ENCODE results near the gene HSF5.

HSF5 gene, protein sequence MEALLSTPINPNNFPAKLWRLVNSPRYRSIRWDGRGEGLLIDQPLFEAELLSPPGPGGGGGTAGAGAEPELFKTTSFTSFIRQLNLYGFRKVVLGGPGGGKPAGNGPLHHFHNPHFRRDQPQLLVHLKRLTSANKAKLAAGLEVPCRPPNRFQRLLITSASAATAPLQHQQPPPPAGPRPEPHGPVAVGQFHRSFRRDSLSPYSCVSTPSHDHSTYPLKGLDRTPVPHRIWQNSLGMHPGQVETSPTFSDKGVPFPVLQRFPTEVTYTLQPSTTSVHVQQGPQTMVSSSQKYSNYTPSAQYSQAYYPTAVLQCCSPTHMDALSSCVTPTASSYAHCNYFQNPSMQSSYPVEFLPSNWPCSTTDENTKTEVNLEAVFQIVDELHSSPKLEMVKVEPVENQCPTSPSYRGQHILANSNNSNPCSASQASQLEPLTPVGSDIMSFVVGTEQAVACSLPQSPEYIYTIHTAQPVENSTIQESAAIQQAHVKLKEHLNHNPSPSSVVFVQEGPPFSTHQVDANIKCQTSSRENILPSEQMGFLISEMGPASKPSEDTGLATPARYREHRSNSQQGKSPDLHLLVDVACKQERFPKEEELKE

DNA sequence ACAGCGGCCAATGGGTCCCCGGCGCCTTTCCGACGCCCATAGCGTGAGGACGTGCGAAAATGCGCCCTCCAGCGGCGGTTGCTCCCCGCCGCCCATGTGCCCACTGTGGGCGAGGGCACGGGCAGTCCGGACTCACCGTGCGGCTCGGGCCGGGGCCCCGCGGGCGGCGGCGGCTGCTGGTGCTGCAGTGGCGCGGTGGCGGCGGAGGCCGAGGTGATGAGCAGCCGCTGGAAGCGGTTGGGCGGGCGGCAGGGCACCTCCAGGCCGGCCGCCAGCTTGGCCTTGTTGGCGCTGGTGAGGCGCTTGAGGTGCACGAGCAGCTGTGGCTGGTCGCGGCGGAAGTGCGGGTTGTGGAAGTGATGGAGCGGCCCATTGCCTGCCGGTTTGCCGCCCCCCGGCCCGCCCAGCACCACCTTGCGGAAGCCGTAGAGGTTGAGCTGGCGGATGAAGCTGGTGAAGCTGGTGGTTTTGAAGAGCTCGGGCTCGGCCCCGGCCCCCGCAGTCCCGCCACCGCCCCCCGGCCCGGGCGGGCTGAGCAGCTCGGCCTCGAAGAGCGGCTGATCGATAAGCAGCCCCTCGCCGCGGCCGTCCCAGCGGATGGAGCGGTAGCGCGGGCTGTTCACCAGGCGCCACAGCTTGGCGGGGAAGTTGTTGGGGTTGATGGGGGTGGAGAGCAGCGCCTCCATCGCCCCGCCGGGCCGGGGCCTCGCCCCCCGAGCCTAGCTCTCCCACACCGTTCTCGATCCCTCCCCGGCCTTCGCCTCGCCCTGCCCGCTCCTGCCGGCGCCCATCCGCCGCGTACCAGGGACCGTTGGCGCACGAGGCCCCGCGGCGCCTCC, at the start of gene HSF5:
Gene HSF5 (minus strand): TSS at position 820 of the 839 bp plus-strand sequence. CDS start 134 bp downstream, at position 686.
- DNase-seq = peak; percentile 81

DNA sequence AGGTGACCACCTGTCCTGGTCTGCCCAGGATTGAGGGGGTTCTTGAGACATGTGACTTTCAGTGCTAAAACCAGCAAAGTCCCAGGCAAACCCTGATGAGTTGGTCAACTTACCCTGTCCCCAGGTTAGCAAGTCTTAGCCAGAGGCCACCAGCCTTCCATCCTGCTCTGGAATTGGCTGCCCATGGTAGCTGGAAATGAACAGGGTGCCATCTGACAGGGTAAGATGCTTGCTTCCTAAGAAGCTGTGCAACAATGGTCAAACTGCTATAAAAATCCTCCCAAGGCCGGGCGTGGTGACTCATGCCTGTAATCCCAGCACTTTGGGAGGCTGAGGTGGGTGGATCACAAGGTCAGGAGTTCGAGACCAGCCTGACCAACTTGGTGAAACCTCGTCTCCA, 49.1 kb upstream of the HSF5 start:
- DNase-seq = no peak

DNA sequence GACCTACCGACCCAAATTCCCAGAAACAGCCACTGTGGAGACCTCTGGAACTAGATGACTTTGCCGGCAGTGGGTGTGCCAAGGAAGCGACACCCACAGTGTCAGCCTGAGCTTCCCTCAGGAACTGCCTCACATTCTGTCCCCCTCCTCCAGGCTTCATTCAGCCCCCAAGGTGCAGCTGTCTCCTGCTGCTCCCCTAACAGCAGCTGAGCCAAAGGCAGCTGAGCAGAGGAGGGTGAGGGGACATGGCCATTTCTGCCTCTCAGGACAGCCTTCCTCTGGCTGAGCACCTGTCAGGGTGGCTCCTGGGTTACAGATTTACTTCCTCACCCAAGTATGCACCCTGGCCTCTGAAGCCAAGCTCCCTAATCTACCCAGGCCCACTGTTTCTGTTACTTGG, 48.3 kb upstream of the HSF5 start:
- no peak for DNase-seq

DNA sequence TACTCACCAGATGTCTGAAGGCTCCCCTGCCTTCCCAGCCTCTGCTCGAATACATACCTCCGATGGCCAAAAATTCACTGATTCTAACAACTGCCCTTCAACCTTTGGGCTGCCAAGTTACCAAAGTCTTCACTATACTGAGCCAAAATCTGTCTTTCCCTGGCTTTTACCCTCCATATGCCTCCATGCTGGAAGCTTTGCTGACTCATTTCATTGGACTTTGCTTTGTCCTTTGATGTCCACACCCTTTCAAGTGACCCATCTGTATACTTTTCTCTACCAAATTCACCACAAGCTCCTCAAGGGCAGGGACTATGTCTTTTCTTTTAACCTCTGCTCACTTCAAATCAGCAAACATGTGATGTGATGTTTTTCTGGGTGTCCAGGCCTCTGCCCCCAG, 47.2 kb upstream of the HSF5 start:
- DNase-seq = no peak

DNA sequence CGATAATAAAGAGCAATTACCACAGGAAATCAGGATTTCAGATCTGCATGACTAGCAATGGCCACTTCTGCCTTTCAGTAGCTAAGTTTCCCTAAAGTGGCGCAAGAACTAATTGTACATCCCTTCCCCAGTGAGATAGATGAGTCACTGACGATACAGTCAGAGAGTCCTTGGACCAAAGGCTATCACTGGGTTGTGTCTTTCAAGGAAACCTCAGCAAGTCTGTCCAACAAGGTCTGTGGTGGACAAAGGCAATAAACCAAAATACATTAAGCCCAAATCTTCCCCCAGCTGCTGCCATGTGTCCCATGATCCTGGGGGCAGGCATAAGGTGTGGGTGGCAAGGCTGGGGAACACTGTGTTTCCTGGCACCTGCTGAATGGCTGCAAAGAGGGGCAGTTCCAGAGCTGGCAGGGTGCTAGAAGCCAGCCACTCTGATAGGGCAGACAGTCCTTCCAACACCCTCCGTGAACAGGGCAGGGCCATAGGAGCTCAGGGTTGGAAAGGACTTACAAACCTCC, 46.8 kb upstream of the HSF5 start:
- no peak for DNase-seq

DNA sequence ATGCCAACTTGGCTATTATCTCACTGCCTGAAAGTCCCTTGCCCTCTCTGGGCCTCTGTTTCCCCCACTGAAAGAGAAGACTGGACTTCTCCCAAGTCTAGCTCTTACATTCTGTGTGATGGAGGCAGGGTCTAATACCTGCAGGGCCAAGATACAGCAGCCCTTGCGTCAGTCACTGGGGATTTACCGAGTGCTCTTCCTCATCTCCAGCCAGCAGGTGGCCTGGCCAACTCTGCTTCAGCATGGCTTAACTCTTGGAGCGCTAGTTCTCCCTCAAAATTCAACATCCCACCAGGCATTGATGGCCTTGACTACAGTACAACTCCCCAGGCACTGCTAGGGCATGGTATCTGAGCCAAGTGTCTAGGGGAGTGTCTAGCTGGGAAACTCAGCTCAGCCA, 46.1 kb upstream of the HSF5 start:
- no peak for DNase-seq

DNA sequence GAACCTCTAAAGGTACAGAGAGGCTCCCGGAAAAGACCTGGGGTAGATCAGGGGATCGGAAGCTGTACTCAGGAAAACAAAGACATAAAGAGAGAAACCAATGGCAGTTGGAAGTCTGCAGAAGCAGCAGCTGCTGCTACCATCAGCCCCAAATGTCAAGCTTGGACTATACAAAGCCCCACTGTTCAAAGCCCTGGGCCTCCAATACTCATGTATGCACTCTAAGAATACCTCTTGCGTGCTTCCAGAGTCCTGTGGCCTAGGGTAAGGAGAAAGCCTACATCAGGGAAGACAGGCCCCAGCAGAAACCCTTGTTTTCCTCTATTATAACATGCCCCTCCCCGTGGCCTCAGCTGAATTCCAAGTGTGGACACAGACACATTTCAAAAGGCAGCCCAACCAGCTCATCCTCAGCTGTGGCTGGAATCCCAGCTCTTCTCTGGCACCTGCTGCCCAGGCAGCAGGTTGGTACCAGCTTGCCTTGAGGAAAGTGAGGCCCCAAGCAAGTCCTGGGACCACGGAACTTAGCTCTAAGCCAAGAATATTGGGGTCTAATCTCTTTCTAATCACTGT, 45.5 kb upstream of the HSF5 start:
- DNase-seq = no peak

DNA sequence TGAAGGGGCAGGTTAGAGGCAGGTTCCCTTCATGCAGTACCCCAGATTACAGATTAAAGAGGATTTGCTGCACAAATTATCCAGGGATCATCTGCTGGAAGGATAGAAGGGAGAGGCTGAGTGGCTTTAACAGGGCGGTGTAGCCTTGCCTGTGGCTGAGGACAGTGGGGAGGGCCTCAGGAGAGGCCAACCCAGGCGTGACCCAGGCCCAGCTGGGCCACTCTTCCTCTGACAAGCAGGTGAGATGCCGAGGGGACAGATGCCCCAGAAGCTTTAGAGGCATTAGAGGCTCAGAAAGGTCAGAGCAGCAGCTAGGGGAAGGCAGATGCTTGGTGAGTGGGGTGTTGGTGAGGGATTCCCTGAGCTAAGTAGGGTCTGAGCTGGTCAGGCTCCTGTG, 44.3 kb upstream of the HSF5 start:
- no peak for DNase-seq

DNA sequence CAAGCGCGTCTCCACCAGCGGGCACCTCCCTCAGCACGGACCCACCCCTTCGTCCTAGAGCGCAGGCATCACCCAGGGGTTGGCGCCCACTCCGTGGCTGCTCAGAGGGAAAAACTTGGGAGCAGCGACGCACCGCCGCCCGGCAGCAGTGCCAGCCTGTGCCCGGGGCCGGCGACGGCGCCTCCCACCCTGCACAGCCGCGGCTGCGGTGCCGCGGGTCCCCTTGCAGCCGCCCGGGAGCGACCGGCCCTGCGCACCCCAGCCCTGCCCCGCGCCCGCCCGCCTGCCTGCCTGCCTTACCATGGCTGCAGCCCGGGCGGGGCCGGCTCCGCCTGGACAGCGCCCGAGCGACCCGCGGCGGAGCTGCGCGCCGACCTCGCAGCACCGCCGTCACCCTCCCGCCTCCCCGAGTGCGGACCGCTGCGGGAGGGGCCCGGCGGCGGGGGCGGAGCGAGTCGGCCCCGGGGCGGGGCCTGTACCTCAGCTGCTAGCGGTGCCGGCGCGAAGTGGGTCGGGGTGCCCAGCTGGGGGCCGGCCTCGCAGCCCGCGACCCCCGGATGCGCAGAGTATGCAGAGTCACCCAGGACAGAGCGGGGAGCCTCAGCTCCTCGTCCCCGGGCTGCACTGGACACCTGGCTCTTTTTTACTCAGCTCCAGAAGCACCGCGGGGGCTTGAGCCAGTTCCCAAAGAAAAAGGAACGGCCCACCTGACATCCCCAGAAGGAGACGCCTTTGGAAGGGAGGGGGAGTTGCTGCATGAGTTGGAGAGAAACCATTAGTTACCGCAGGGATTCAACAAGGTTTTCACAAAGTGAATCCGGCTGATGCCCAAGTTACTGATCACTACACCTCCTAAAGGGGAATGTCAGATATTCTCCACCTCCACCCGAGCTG, 43.7 kb upstream of the HSF5 start:
- DNase-seq = peak; percentile 63

DNA sequence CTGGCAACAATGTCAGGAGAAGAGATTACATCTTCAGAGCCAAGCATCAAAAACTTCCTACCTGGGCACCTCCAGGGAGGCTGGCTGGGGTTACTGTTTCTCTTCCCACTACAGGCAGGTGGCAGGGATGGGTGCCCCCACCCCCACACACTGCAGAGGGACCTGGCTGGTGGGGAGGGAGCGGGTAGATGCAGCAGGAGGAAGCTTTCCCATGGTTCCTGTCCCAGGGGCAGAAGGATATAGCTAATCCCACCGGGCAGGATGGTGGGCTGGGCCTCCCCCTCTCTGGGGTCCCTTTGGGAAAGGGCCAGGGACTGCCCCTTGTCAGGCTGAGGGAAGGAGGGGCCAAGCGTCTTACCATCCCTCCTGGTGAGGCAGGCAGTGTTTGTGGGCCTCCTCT, 42.9 kb upstream of the HSF5 start:
- DNase-seq = no peak

DNA sequence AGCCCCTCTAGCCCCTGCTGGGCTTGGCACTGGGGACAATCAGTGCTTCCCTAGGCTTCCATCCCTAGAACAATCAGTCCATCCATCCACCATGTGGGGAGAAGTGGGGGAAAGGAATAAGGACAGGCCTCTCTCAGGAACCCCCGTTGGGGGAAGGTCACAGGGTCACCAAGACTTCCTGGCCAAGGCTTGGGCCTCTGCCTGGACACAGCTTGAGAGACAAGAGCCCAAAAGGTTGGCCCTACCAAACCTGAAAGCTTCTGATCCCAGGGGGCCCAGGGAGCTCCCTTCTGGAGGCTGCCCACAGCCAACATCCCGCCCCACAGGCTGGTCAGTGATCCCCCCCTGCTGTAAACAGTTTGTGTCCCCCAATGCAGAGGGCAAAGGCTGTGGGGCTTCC, 42.4 kb upstream of the HSF5 start:
- DNase-seq = no peak

DNA sequence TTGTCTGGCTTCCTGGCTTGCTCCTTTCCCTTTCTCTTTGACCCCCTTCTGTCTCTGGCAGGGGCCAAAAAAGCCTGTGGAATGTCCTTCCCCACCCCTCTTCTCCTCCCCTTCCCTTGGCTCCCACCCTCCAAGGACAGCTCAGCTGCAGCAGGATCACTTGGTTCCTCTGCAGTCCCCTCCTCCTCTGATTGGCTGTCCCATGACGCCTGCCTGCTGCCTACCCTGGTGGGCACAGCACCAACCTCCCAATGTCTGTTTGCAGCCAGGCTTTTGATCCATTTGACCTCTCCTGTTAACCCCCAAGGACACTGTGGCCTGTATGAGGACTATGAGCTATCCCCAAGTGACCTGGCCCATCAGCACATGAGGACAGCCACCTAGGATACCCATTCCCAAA, 41.1 kb upstream of the HSF5 start:
- DNase-seq = no peak

DNA sequence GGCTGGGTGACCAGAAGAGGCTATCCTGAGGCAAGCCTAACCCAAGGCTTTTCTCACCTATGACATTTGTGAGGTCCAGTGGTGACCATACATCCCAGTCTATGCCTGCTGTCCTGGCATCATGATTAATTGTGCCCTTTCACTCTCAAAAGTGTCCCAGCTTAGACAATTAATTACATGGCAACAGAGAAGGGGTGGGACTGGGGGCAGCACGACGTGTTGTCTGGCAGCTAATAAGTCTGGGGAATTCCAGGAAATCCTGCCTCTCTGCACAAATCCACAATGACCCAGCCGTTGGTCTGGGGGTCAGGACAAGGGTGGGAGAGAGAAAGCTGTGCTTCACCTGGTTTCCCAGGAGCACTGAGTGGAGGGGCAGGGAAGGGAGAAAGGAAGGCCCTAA, 40.2 kb upstream of the HSF5 start:
- DNase-seq = no peak

DNA sequence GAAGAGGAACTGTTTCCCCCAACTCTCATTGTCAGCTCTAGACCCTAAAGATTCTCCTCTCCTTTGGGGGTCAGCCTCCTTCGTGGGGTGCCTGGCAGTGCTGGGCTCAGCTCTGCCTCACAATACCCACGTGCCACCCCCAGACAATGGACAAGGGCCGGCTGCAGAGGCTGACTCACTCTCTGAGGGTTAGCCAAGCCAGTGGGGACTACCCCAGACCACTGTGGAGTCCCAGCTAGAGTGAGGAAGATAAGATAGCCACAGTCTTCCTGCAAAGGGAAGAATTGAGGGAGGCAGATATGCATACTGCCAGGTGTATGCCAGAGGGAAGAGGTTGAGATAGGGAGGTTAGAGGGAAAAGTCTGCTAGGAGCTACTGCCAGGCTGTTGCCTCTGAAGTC, 39.7 kb upstream of the HSF5 start:
- no peak for DNase-seq

DNA sequence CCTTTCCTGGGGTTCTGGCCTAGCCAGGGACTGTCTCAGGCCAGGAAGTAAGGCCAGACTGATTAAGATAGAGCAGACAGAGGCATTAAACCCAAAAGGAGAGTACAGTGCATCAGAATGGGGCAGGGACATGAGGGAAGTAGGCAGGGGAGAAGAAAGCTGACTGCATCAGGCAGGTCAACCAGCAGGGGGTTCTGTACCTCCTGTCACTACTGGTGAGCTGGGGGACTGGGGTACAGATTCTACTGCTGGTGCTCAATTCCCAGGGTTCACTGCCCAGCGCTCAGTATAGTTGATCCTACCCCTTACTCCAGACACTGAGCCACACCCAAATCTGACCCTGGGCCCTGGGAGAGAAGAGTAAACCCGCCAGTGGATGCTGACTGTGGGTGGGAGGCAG, 39.1 kb upstream of the HSF5 start:
- peak; percentile 22 for DNase-seq

DNA sequence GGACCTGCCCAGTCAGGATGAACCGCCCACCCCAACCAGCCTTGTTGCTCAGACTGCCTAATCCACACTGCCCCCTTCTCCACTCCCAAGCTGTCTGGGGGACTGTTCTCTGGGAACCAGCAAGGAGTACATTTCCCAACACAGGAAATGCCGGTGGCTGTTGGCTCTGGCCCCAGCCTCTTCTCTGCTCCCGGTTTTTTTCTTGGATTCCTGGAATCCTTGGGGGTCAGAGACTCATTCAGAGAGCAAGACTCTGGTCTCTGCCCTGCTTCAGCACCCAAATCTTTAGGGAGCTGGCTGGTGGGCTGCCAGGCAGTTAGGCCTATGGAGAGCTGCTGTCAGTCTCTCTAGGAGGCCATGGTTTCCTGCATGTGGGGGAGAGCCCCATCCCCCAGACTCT, 37.0 kb upstream of the HSF5 start:
- DNase-seq = no peak

DNA sequence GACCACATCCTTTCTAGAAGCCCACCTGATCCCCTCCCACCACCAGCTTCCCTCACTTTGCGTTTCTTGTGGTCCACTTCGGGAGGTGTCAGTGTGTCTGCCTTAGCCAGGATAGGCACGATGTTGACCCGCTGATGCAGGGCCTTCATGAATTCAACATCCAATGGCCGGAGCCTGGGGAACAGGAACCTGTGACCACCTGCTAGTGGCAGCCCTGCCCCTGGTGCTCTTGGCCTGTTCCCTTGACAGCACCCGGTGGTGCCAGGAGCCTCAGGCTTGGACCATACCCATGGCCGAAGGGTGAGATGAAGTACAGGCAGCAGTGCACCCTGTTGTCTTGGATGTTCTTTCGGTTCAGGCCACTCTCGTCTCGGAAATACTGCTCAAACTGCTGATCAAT, 33.5 kb upstream of the HSF5 start:
- DNase-seq = no peak

DNA sequence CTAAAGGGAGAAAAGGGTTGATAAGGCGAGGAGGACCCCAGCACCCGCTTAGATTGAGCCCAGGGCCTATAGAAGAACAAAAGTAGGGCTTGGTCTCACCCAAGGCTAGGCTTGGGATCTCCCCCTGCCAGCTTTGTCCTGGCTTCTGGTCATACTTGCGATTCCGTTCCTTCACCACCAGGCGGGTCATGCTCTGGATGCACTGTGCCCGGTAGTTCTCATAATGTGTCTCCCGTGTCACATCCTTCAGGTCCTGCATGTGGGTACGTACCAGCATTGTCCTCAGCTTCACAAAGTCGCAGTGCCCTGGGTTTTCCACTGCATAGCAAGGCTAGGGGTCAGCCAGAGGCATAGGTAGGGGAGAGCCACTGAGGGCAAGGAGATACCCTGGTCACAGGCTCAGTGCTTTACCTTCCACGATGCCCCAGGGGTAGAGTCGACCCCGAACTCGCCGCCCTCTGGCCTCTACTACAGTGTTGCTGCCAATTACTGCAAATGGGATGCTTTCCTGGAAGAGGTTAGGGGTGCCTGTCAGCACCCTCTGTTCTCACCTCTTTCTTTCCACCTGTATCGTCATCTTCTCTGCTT, 32.7 kb upstream of the HSF5 start:
- peak; percentile 37 for DNase-seq

DNA sequence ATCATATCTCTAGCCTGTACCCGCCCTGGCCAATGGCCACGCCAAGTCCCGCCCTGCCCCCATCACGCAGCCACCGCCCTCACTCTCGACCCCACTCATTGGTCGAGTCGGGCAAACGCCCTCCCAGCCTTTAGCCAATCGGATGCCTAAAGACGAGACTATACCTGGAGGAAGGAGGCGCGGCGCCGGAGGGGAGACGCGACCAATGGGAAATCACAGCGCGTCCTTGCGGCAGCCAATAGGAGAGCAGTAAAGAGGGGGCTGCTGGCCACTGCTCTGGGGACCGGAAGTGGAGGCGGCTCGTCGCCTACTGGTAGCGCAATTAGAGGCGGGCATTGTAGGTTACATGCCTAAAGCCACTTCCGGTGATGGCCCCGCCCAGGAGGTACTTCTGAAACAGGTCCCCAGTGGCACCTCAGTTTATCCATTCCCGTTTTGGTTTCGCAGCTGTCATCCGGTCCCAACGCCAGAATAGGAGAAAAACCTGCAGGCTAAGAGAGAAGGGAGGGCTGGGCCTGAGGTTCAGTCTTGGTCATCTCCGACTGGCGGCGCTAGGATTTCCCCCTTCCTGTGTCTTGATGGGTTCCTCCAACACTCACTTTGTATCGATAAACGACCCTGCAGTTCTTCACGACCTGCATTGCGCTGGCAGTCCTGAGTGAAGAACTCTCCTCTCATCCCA, 29.9 kb upstream of the HSF5 start:
- DNase-seq = peak; percentile 100

DNA sequence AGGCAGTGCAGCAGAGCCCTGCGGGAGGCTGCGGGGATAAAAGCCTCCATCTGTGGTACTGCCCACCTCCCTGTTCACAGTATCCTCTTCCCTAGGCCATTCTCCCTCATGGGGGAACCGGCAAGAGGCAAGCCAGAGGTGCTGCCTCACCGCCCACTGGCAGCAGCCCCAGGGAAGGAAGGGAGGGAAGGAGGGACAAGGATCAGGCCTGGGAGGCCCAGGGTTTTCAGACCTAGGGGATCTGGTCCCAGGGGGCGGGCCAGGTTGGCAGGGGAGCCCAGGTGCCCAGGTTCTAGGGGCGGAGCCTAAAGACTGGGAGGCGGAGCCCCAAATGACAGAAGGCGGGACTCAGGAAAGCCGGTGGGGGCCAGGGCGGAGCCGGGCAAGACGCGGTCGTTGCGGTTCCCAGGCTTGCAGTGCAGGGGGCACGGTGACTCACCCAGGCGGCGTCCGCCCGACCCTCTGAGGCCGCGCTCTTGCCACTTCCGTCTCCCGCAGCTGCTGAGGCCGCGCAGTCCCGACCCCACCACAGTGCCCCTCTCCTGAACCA, 29.2 kb upstream of the HSF5 start:
- no peak for DNase-seq

Data from activated CD4-positive, alpha-beta T cell treated with anti-CD3 and anti-CD28 coated beads for 48 hours (primary cell).